Ovary (tissue), 9 donors: ENCODE results near the gene H6PD. TPM values are rescaled to one million over a fixed set of nuclear protein-coding genes. Genes with fewer than 3 reads are reported as not detected.

Experiments used
- DNase-seq, 5 donors: peaks; one replicate each; pipeline ENCODE4 v3.0.0-alpha.2; 2019 to 2020
- H3K27ac ChIP-seq, 2 donors: fragments of 200-600 bp; one replicate each; pipeline versions ENCODE4 v1.5.1 to v1.8.0; 2019 to 2022
- H3K27me3 ChIP-seq: fragments of 200-600 bp; one replicate; pipeline ENCODE4 v1.8.0; 2022
- H3K36me3 ChIP-seq: fragments of 200-600 bp; sonication (generic); one replicate; pipeline ENCODE4 v1.5.1; 2019
- H3K4me1 ChIP-seq: one replicate; pipeline ENCODE4 v1.8.1; 2013; ENCODE audit warnings: mild to moderate bottlenecking, moderate library complexity; ENCODE audit not compliant: insufficient read depth
- H3K4me3 ChIP-seq: fragments of 200-600 bp; sonication (generic); one replicate; pipeline ENCODE4 v1.5.1; 2017
- H3K9me3 ChIP-seq, 2 donors: fragments of 200-600 bp in 1 of 2; sonication (generic) in 1 of 2; one replicate each; pipeline versions ENCODE4 v1.5.1 to v1.8.1; 2013 to 2019; ENCODE audit warnings: mild to moderate bottlenecking in 1 of 2, moderate library complexity in 1 of 2
- EP300 ChIP-seq: sonication (generic); formaldehyde crosslinking; IDR thresholded peaks from one replicate; pipeline ENCODE4 v1.6.1; 2017; ENCODE audit warnings: antibody characterized with exemption
- POLR2A ChIP-seq: fragments of 450-650 bp; IDR thresholded peaks from one replicate; pipeline ENCODE4 v1.6.1; 2017; ENCODE audit warnings: antibody characterized with exemption, mild to moderate bottlenecking, moderate library complexity
- WGBS, 3 donors: extraction: QIAGEN DNeasy Blood & Tissue Kit in 1 of 3; methylation state at CpG; one replicate each; pipeline versions ENCODE4 v1.1.5 to v1.1.7; 2013 to 2017; 5-methylcytosine and 5-hydroxymethylcytosine counted together
- intact Hi-C, 4 donors: fragments of 100-400 bp; cut with DNase I; formaldehyde crosslinking; loops; one replicate each; pipeline versions ENCODE4 v1.11.0 to v1.15.1; 2022 to 2023
- polyA plus RNA-seq, 2 donors: library from polyadenylated mRNA; stranded (reverse); fragments of 200-250 nt in 1 of 2; fragments of 350-450 nt in 1 of 2; fragmentation: Illumina TruSeq in 1 of 2; extraction: RNeasy Lipid Tissue Mini Kit (QIAGEN cat#74804) in 1 of 2; gene quantifications; one replicate each; pipeline ENCODE4 v1.2.3, GENCODE V29; 2013 to 2014
- total RNA-seq, 7 donors: library from RNA; depleted of rRNA in 2 of 7; stranded (reverse); fragments of >200 nt in 2 of 7; fragmentation: NEBNext Ultra II Directional in 3 of 7; extraction: Animal tissue kit (Norgen Biotek cat#: 25700) in 3 of 7; gene quantifications; one replicate each; pipeline versions ENCODE4 v1.1.0 to v1.2.4, GENCODE V29; 2016 to 2023
- TF ChIP-seq, protein P1 (sequence below), 3 donors: fragments of 450-650 bp in 2 of 3; fragments of 200-600 bp in 1 of 3; IDR thresholded peaks; one replicate each; pipeline versions ENCODE4 v1.5.1 to v1.8.0; 2016 to 2022; ENCODE audit warnings: antibody characterized with exemption in 3 of 3, mild to moderate bottlenecking in 1 of 3
- donor health status: DM: no; HTN: no; CAD: no; lungs with moderate emphysema.
- donor health status: DM: no; HTN: no; CAD: no.
- donor health status: Bipolar disorder and iron deficiency.
- donor health status: DM: yes; HTN: yes; CAD: no.
- donor health status: DM: no; HTN: no; CAD: no.
- donor health status: DM: yes; HTN: yes; CAD: no.

The H6PD gene
- total and polyA plus RNA-seq, 9 donors: 47.0 to 148 (median 89.7) TPM

DNA sequence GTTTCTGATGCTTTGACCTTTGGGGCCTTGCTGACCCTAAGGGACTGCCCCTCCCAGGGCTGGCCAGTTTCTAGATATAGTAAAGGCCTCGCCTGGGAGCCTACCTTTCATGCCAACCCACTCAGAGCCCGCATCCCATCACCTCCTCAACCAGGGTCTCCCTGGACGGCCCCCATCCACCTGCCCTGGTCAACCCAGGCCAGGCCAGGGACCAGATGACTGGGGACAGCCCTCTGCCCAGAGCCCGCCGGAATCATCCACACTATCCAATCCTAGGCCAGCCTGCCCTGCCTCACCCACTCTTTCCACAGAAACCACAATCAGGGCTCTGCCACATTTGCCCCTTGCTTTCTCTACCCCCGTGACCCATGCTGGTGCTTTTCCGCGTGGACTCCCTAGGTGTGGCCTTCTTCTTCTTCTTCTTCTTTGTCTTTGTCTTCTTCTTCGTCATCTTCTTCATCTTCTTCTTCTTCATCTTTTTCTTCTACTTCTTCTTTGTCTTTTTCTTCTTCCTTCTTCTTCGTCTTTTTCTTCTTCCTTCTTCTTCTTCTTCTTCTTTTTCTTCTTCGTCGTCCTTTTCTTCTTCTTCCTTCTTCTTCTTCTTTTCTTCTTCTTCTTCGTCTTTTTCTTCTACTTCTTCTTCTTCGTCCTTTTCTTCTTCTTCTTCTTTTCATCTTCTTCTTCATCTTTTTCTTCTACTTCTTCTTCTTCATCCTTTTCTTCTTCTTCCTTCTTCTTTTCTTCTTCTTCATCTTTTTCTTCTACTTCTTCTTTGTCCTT lies 11.5 kb upstream of the H6PD start:
- no peaks in the 10 kb centered on the region for H3K4me1 ChIP-seq
- no peaks in the 10 kb centered on the region for H3K36me3 ChIP-seq
- H3K27ac ChIP-seq: no peak overlapping the region
- no peaks in the 10 kb centered on the region for H3K9me3 ChIP-seq
- TF ChIP-seq, protein P1, sequence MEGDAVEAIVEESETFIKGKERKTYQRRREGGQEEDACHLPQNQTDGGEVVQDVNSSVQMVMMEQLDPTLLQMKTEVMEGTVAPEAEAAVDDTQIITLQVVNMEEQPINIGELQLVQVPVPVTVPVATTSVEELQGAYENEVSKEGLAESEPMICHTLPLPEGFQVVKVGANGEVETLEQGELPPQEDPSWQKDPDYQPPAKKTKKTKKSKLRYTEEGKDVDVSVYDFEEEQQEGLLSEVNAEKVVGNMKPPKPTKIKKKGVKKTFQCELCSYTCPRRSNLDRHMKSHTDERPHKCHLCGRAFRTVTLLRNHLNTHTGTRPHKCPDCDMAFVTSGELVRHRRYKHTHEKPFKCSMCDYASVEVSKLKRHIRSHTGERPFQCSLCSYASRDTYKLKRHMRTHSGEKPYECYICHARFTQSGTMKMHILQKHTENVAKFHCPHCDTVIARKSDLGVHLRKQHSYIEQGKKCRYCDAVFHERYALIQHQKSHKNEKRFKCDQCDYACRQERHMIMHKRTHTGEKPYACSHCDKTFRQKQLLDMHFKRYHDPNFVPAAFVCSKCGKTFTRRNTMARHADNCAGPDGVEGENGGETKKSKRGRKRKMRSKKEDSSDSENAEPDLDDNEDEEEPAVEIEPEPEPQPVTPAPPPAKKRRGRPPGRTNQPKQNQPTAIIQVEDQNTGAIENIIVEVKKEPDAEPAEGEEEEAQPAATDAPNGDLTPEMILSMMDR (IDR thresholded peaks at IDR 0.05): no peak
- TF ChIP-seq EP300 (no peak), POLR2A (no peak)
- H3K4me3 ChIP-seq: no peak overlapping the region
- 95 to 98% (median 96%) methylated on average over 14 of the region's 14 CpGs for WGBS, 3 donors
- intact Hi-C loops: no loop called here
- no peak for DNase-seq
- no peaks in the 10 kb centered on the region for H3K27me3 ChIP-seq

DNA sequence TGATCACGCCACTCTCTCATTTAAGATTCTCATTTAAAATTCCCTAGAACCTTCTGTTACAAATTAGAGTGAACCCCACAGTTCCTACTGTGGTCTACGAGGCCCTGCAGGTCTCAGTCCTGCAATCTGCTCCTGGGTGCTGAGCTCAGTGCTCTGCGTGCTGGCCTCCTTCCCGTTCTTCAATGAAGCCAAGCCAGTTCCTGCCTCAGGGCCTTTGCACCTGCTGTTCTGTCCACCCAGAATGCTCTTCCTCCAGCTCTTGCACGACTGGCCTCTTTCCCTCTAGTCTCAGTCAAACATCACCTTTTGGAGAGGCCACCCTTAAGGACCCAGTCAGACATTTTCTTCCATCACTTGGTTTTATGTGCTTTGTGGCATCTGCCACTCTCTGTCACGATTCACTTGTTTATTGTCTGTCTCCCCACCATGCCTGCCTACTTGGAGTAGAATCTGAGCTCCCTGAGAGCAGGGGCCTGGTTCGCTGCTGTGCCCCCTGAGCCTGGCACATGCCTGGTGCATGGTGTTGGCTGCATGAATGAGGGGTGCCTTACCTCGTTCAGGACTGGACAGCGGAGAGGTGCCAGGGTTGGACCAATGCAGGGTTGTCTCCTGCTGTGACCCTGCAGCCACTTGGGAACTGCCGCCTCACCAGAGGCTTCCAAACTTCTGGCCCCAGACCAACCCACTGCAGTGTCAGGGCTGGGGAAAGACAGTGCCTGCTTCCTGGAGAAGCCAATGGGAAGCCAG lies 9.7 kb upstream of the H6PD start:
- H3K9me3 ChIP-seq: no peaks in the 10 kb centered on the region
- no peak for DNase-seq
- H3K27ac ChIP-seq: no peak overlapping the region
- intact Hi-C loops: no loop called here
- H3K27me3 ChIP-seq: no peaks in the 10 kb centered on the region
- no peaks in the 10 kb centered on the region for H3K4me1 ChIP-seq
- WGBS, 3 donors: 85 to 87% (median 85%) methylated on average over 10 of the region's 10 CpGs
- H3K4me3 ChIP-seq: no peak overlapping the region
- TF ChIP-seq POLR2A: no peak
- no peaks in the 10 kb centered on the region for H3K36me3 ChIP-seq

DNA sequence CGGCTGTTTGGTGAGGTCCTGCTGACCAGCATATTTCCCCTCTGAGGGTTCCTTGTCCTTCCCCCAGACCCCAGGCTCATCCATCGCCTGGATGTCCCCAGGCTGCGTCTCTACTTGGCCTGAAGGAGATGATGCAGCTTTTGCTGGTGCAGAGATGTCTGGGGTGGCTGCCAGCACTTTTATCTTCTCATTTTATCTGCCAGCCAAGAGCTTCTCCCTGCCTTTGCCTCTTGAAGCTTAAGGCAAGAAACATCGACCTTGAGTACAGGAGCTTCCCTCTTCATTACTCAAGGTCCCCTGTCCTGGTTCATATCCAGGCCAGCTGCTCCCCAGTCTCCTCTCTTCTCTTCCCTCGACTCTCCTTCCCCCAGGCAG lies 9.2 kb upstream of the H6PD start:
- H3K9me3 ChIP-seq: no peaks in the 10 kb centered on the region
- intact Hi-C loops: no loop called here
- H3K36me3 ChIP-seq: no peaks in the 10 kb centered on the region
- no peak overlapping the region for H3K27ac ChIP-seq
- no peak for DNase-seq
- H3K4me3 ChIP-seq: no peak overlapping the region
- H3K4me1 ChIP-seq: no peaks in the 10 kb centered on the region
- TF ChIP-seq, protein P1 (IDR thresholded peaks at IDR 0.05): no peak
- no peak for TF ChIP-seq POLR2A
- no peak for TF ChIP-seq EP300
- H3K27me3 ChIP-seq: no peaks in the 10 kb centered on the region
- 24 to 40% (median 37%) methylated on average over 5 of the region's 5 CpGs for WGBS, 3 donors

DNA sequence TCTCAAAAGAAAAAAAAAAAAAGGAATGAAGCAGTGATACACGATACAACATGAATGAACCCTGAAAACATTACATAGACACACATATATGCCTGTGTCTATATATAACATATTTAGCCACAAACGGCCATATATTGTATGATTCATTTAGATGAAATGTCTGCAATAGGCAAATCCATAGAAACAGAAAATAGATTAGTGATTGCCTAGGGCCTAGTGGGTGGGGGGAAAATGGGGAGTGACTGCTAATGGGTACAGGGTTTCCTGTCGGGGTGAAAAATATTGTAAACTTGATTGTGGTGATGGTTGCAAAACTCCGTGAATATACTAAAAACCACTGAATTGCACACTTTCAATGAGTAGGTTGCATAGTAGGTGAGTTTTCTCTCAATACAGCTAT lies 6.0 kb upstream of the H6PD start:
- H3K27ac ChIP-seq: no peak overlapping the region
- no peaks in the 10 kb centered on the region for H3K9me3 ChIP-seq
- intact Hi-C loops: no loop called here
- peaks cover 5% of the 10 kb centered on the region for H3K4me1 ChIP-seq
- H3K27me3 ChIP-seq: no peaks in the 10 kb centered on the region
- TF ChIP-seq EP300 (no peak), POLR2A (no peak)
- TF ChIP-seq, protein P1 (IDR thresholded peaks at IDR 0.05): no peak
- 80 to 87% (median 86%) methylated on average over 4 of the region's 4 CpGs for WGBS, 3 donors
- DNase-seq: no peak
- H3K4me3 ChIP-seq: no peak overlapping the region
- H3K36me3 ChIP-seq: no peaks in the 10 kb centered on the region

DNA sequence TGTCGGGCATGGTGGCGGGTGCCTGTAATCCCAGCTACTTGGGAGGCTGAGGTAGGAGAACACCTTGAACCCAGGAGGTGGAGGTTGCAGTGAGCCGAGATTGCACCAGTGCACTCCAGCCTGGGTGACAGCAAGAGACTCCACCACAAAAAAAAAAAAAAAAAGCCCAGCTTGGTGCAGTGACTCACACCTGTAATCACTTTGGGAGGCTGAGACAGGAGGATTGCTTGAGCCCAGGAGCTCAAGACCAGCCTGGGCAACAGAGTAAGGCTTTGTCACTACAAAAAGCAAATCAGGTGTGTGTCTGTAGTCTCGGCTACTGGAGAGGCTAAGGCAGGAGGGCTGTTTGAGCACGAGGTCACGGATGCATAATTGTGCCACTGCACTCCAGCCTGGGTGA lies 5.0 kb upstream of the H6PD start:
- no peak overlapping the region for H3K27ac ChIP-seq
- no peaks in the 10 kb centered on the region for H3K27me3 ChIP-seq
- WGBS, 3 donors: 90 to 92% (median 90%) methylated on average over 6 of the region's 6 CpGs
- no peak for TF ChIP-seq POLR2A
- TF ChIP-seq, protein P1 (IDR thresholded peaks at IDR 0.05): no peak
- TF ChIP-seq EP300: no peak
- DNase-seq: no peak
- intact Hi-C loops: no loop called here
- H3K9me3 ChIP-seq: no peaks in the 10 kb centered on the region
- no peaks in the 10 kb centered on the region for H3K36me3 ChIP-seq
- peaks cover 5% of the 10 kb centered on the region for H3K4me1 ChIP-seq
- H3K4me3 ChIP-seq: no peak overlapping the region
